HFF-Myc (cell line): Measurements from ENCODE around the gene TOGARAM2.
A peak's percentile ranks its signal among the peaks of the same experiment; 100 is the strongest.

ENCODE experiments used
- DNase-seq: peaks from one replicate; pipeline ENCODE4 v3.0.0-alpha.2; 2011; ENCODE audit warnings: low read depth; ENCODE audit errors: extremely low read depth
- H3K4me3 ChIP-seq: replicated peaks from 2 replicates; pipeline ENCODE4 v1.5.1; 2011; ENCODE audit warnings: low read depth, mild to moderate bottlenecking, control low read depth, low read length
- CTCF ChIP-seq: IDR thresholded peaks from 2 replicates; pipeline ENCODE4 v1.5.1; 2012; ENCODE audit warnings: mild to moderate bottlenecking, low read depth, low read length, control low read depth; ENCODE audit errors: missing control alignments

The TOGARAM2 gene

GRCh38 chr2:28958689-28959088 lies 22.4 kb upstream of the TOGARAM2 start:
- TF ChIP-seq CTCF: peak; percentile 48
- H3K4me3 ChIP-seq: no peak overlapping the region
- peak; percentile 52 for DNase-seq

- no peak for TF ChIP-seq CTCF
Observed at GRCh38 chr2:28960401-28960800, 20.7 kb upstream of the TOGARAM2 start.

DNA sequence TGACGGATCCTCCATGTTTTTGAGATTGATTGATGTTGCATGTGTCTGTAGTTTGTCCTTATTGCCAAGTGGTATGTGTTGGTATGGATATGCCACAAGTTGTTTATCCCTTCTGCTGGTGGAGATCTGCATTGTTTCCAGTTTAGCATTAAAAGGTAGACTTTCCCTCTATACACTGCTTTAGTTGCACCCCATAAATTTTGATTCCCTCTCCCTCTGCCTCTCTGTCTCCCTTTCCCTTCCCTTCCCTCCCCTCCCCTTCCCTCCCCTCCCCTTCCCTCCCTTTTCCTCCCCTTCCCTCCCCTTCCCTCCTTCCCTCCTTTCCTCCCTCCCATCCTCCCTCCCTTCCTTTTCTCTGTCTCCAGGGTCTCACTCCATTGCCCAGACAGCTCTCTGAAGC lies 18.6 kb upstream of the TOGARAM2 start:
- no peak overlapping the region for H3K4me3 ChIP-seq
- no peak for DNase-seq
- no peak for TF ChIP-seq CTCF

More at GRCh38 chr2:28960401-28960800, 20.7 kb upstream of the TOGARAM2 start:
- DNase-seq: no peak
- no peak overlapping the region for H3K4me3 ChIP-seq

DNA sequence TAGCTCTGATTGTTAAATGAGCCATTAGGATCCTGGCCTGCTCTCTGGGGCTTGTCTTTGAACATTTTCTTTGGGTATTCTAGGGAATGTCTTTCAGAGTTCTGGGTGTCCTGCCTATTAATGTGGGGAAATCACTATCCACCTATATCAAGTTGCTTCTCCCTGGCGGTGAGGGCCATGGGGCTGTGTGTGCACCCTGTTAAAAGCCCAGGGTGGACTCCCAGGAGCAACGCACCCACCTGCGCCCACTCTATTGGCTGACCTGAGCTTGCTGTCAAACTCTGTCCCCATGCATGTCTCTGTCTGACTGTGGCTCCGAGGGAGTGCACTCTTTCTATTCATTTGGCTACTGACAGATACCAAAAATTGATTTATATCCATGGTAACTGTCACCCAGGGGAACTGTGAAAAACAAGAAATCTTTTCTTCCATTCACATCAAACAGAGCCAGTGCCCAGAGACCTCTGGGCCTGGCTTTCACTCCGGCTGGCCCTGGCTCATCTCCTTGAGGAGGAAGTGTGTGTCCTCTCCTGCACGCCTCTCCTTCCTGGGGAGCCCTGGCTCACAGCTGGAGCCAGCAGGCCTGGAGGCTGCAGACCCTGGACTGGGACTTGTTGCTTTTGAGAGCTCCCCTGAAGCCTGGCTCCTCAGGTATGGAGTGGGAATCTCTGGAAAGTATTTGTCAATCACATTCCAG lies 10.5 kb upstream of the TOGARAM2 start:
- no peak for TF ChIP-seq CTCF
- no peak for DNase-seq
- H3K4me3 ChIP-seq: no peak overlapping the region

DNA sequence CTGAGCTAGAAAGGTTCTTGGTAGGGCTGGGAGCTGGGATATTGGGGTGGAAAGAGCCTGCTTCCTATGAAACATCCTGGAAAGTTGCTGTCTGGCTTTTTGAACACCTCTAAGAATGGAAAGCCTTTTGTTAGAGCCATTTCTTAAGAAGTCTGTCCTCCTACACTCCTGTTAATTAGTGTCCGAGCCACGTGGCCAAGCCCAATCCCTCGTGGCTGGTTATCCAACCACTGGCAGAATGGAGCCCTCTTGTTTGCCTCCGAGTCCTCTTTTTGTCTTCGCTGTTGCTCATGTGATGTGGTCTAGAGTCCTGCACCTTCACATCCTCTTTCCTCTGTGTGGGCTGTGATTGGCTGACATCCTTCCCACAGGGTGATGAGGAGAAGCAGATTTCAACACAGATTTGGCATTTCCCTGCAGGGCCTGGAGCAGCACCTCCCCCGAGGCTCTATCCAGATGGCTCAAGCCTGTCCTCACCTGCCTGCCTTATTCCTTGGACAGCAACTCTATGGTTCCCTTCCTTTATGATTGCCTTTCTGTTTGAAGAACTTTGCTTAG lies 8.2 kb upstream of the TOGARAM2 start:
- no peak for TF ChIP-seq CTCF
- no peak for DNase-seq
- H3K4me3 ChIP-seq: no peak overlapping the region

DNA sequence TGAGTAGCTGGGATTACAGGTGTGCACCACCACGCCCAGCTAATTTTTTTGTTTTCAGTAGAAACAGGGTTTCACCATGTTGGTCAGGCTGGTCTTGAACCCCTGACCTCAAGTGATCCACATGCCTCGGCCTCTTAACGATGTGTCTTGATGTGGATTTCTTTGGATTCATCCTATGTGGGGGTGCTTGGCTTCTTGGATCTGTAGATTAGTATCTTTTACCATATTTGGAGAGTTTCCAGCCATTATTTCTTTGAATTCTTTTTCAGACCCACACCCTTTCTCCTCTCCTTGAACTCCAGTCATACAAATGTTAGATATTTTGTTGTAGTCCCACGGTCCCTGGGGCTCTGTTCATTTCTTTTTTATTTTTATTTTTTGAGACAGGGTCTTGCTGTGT lies 6.8 kb upstream of the TOGARAM2 start:
- no peak for TF ChIP-seq CTCF
- no peak for DNase-seq
- no peak overlapping the region for H3K4me3 ChIP-seq
